Nephron (organoid): Measurements from ENCODE around the gene KLHDC7B.
A peak's percentile ranks its signal among the peaks of the same experiment; 100 is the strongest.

ENCODE experiments used
- H3K27ac Mint-ChIP-seq, 3 experiments: 2 replicates each; pipeline ENCODE4 v1.8.0; 2020; ENCODE audit warnings: mixed read lengths in 3 of 3, mild to moderate bottlenecking in 2 of 3, moderate library complexity in 1 of 3
- H3K27me3 Mint-ChIP-seq: 2 replicates; pipeline ENCODE4 v1.8.0; 2021; ENCODE audit warnings: low read depth, mild to moderate bottlenecking, moderate library complexity, mixed read lengths
- H3K36me3 Mint-ChIP-seq: 2 replicates; pipeline ENCODE4 v1.8.0; 2020; ENCODE audit warnings: low read depth, mixed read lengths
- H3K4me1 Mint-ChIP-seq: 2 replicates; pipeline ENCODE4 v1.8.0; 2020; ENCODE audit warnings: mixed read lengths
- H3K4me3 Mint-ChIP-seq, 3 experiments: 2 replicates each; pipeline ENCODE4 v1.8.0; 2020; ENCODE audit warnings: mild to moderate bottlenecking in 3 of 3, mixed read lengths in 3 of 3, moderate library complexity in 2 of 3
- H3K9me3 Mint-ChIP-seq: 2 replicates; pipeline ENCODE4 v1.8.0; 2020; ENCODE audit warnings: mixed read lengths
- TF ChIP-seq, protein P1 (sequence below), 3 experiments: fragments of 200-600 bp; sonication (generic); IDR thresholded peaks; one replicate each; pipeline ENCODE4 v1.5.0; 2021; ENCODE audit warnings: antibody characterized with exemption in 3 of 3; ENCODE audit not compliant: unreplicated experiment in 3 of 3

The KLHDC7B gene

GRCh38 chr22:50545522-50546325, at the start of gene KLHDC7B:
KLHDC7B (plus strand) TSS chr22:50545899; CDS start chr22:50546244, 345 bp downstream.
- TF ChIP-seq, protein P1, sequence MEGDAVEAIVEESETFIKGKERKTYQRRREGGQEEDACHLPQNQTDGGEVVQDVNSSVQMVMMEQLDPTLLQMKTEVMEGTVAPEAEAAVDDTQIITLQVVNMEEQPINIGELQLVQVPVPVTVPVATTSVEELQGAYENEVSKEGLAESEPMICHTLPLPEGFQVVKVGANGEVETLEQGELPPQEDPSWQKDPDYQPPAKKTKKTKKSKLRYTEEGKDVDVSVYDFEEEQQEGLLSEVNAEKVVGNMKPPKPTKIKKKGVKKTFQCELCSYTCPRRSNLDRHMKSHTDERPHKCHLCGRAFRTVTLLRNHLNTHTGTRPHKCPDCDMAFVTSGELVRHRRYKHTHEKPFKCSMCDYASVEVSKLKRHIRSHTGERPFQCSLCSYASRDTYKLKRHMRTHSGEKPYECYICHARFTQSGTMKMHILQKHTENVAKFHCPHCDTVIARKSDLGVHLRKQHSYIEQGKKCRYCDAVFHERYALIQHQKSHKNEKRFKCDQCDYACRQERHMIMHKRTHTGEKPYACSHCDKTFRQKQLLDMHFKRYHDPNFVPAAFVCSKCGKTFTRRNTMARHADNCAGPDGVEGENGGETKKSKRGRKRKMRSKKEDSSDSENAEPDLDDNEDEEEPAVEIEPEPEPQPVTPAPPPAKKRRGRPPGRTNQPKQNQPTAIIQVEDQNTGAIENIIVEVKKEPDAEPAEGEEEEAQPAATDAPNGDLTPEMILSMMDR (IDR thresholded peaks at IDR 0.05; ENCODE audit: unreplicated experiment in 3 of 3), result no peak
- Mint-ChIP-seq H3K27me3 (peaks cover 12% of the 10 kb centered on the region), H3K4me3 (no peak within 1 kb of the TSS), H3K27ac (no peak within 1 kb of the TSS), H3K9me3 (no peaks in the 10 kb centered on the region), H3K4me1 (no peaks in the 10 kb centered on the region), H3K36me3 (no peaks in the 10 kb centered on the region)

GRCh38 chr22:50497093-50497492, 48.6 kb upstream of the KLHDC7B start:
- Mint-ChIP-seq H3K4me3 (no peak overlapping the region), H3K9me3 (no peaks in the 10 kb centered on the region), H3K27me3 (peaks cover 9% of the 10 kb centered on the region), H3K27ac (no peak overlapping the region), H3K4me1 (no peaks in the 10 kb centered on the region), H3K36me3 (no peaks in the 10 kb centered on the region)
- TF ChIP-seq, protein P1 (IDR thresholded peaks at IDR 0.05; ENCODE audit: unreplicated experiment in 3 of 3), result no peak

DNA sequence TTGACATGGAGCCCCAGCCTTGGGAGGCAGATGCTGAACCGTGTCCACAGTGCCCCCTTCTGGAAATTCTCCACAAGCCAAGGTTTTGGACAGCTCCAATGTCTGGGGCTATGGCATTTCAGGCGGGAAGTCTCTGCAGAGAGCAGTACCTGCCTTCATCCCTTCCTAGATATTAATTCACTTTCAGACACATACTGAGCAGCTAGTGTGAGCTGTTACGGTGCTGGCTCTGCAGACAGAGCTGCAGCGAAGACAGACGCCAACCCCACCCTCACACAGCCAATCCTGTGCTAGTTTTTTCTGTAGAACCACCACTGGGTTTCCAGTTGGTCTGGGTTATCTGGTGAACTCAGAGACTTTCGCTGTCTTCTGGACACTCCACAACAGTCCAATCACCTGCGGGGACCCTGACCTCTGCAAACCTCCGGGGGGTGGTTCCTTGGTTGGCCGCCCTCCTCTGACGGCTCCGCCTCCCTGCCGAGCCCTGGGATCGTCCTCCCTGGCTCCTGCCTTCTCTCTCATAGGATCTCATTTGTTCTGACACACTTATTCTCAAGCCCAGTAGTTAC, 47.3 kb upstream of the KLHDC7B start:
- Mint-ChIP-seq H3K9me3 (no peaks in the 10 kb centered on the region), H3K27ac (peak overlapping the region in 1 of 3 experiments; percentile 19), H3K4me1 (no peaks in the 10 kb centered on the region), H3K27me3 (peaks cover 9% of the 10 kb centered on the region), H3K36me3 (no peaks in the 10 kb centered on the region), H3K4me3 (peak overlapping the region in 1 of 3 experiments; percentile 16)
- TF ChIP-seq, protein P1 (IDR thresholded peaks at IDR 0.05; ENCODE audit: unreplicated experiment in 3 of 3), result peak; percentile 45 to 65 (median 53)

DNA sequence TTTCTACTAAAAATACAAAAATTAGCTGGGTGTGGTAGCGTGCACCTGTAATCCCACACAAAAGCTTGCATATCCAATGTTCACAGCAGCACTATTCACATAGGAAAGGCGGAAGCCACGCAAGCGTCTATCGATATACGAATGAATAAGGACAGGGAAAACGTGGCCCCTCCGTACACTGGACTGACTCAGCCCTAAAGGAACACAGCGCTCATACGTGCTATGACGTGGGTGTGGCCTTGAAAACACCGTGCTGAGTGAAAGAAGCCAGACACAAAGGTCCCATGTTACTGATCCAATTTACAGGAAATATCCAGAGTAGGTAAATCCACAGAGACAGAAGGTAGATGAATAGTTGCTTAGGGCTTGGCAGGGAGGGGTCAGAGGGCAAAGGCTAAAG, 45.2 kb upstream of the KLHDC7B start:
- H3K27me3 Mint-ChIP-seq, result peaks cover 6% of the 10 kb centered on the region
- H3K9me3 Mint-ChIP-seq, result no peaks in the 10 kb centered on the region
- H3K4me3 Mint-ChIP-seq, result peak overlapping the region in 1 of 3 experiments; percentile 65
- H3K36me3 Mint-ChIP-seq, result no peaks in the 10 kb centered on the region
- H3K4me1 Mint-ChIP-seq, result no peaks in the 10 kb centered on the region
- H3K27ac Mint-ChIP-seq, result no peak overlapping the region
- TF ChIP-seq, protein P1 (IDR thresholded peaks at IDR 0.05; ENCODE audit: unreplicated experiment in 3 of 3), result no peak

DNA sequence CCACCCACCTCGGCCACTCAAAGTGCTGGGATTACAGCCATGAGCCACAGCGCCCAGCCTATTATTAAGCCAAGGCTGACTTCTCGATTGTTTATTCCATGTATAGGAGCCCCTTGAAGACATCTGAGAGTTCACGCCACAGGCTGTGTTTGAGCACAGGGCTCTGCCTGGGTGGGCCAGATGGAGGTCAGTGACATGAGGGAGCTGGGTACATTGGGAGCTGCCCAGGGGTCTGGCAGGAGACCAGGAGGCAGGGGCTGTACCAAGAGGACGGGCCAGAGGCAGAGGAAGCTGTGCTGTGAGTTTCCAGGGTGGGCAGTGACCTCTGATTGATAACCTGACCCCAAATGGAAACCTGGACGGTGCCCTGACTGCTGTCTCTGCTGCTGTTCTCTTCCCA, 43.6 kb upstream of the KLHDC7B start:
- Mint-ChIP-seq H3K27ac (no peak overlapping the region), H3K27me3 (peaks cover 6% of the 10 kb centered on the region), H3K36me3 (no peaks in the 10 kb centered on the region), H3K9me3 (no peaks in the 10 kb centered on the region), H3K4me1 (no peaks in the 10 kb centered on the region), H3K4me3 (peak overlapping the region in 2 of 3 experiments; percentile 38 to 66)
- TF ChIP-seq, protein P1 (IDR thresholded peaks at IDR 0.05; ENCODE audit: unreplicated experiment in 3 of 3), result no peak
